ENCODE measurements around the gene PLCB4.

Gene PLCB4

GRCh38 chr20:9516234-9516871 is 447.5 kb downstream of the PLCB4 start:
- H3K4me3 ChIP-seq (replicated peaks; ENCODE audit: low read depth, low read length): no peak overlapping the region
- DNase-seq (ENCODE audit: low read depth): no peak

GRCh38 chr20:9517297-9518162 is 448.6 kb downstream of the PLCB4 start:
- no peak overlapping the region for H3K4me3 ChIP-seq (replicated peaks; ENCODE audit: low read depth, low read length)
- no peak for TF ChIP-seq CTCF (IDR thresholded peaks at IDR 0.05; ENCODE audit: low read length, missing control alignments)
- DNase-seq (ENCODE audit: low read depth): no peak

More at GRCh38 chr20:9516234-9516871, 447.5 kb downstream of the PLCB4 start:
- no peak for TF ChIP-seq CTCF (IDR thresholded peaks at IDR 0.05; ENCODE audit: low read length, missing control alignments)

GRCh38 chr20:9518576-9519175 is 449.8 kb downstream of the PLCB4 start:
- no peak for TF ChIP-seq CTCF (IDR thresholded peaks at IDR 0.05; ENCODE audit: low read length, missing control alignments)
- DNase-seq (ENCODE audit: low read depth): no peak

GRCh38 chr20:9520086-9520485 is 451.2 kb downstream of the PLCB4 start:
- no peak overlapping the region for H3K4me3 ChIP-seq (replicated peaks; ENCODE audit: low read depth, low read length)
- no peak for DNase-seq (ENCODE audit: low read depth)
- no peak for TF ChIP-seq CTCF (IDR thresholded peaks at IDR 0.05; ENCODE audit: low read length, missing control alignments)

More at GRCh38 chr20:9518576-9519175, 449.8 kb downstream of the PLCB4 start:
- no peak overlapping the region for H3K4me3 ChIP-seq (replicated peaks; ENCODE audit: low read depth, low read length)

- H3K4me3 ChIP-seq (replicated peaks; ENCODE audit: low read depth, low read length): no peak overlapping the region
- TF ChIP-seq CTCF (IDR thresholded peaks at IDR 0.05; ENCODE audit: low read length, missing control alignments): no peak
- no peak for DNase-seq (ENCODE audit: low read depth)
Measured at GRCh38 chr20:9523636-9524035, 454.7 kb downstream of the PLCB4 start.

All from fibroblast of pulmonary artery (primary cell).